GM19438 (cell line): ENCODE data around the gene CST9.
"Not testable (repeated sequence)": the region's sequence is repeated elsewhere in the genome, so short reads cannot be mapped to it uniquely, and the experiment has no call there.

Source experiments
- ATAC-seq: cut with Tn5 transposase; IDR thresholded peaks from one replicate; pipeline ENCODE4 v1.9.1; 2021; ENCODE audit warnings: low read depth; ENCODE audit not compliant: unreplicated experiment

Gene CST9

DNA sequence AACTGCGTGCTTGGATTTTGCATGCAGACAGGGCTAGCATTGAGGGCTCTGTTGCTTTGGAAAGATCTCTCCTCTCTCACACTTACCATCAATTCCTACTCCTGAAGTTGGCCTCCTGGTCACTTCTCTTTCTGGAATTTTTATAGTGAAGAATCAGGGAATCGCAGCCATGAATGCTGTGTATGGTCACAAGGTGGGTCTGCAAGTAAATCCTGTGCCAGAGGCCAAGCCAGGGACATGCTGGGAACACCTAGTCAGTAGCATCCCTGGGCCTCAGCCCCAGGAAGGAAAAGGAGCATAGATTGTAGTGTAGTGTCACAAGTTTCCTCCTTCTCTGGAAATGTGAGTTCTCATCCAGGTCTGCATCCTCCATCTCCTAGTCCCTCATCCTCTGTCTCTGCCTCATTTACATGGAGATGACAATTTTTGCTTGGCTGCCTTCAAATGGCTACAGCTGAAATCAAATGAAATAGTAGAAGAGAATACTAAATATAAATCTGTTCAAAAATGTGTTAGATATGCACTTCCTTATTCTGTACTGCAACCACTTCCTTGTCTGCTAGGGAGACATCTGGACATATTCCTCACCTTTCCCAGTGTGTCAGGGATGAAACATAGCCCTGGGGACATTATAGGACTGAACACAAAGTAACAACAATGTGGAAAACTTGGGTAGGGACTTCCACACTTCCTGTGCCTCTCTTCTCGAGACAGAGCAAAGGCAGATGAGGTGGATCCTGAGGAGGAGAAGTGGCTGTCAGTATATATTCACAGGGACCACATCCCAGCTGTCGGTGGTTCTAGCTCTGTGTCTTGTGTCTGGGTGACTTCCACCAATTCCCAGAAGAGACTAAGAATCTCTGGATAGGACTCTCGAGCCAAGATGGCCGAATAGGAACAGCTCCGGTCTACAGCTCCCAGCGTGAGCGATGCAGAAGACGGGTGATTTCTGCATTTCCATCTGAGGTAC, 17.0 kb downstream of the CST9 start:
- no peak for ATAC-seq

DNA sequence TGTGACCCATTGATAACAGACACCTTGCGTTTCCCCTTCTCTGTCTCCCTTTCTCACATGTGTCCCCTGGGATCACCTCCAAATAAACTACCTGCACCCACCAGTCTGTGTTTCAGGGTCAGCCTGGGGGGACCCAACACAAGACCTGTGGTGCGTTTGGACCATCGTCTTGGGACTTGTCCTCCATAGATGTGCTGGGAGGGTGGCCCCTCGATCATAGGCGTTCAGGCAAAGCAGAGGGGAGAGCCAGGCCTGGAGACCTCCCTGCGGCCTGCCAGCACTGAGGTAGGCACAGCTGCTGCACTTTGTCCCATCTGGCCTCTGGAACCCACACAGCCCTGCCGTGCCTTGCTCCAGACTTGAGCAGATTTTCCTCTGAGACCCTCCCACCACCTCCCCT, 18.1 kb downstream of the CST9 start:
- ATAC-seq, result no peak

DNA sequence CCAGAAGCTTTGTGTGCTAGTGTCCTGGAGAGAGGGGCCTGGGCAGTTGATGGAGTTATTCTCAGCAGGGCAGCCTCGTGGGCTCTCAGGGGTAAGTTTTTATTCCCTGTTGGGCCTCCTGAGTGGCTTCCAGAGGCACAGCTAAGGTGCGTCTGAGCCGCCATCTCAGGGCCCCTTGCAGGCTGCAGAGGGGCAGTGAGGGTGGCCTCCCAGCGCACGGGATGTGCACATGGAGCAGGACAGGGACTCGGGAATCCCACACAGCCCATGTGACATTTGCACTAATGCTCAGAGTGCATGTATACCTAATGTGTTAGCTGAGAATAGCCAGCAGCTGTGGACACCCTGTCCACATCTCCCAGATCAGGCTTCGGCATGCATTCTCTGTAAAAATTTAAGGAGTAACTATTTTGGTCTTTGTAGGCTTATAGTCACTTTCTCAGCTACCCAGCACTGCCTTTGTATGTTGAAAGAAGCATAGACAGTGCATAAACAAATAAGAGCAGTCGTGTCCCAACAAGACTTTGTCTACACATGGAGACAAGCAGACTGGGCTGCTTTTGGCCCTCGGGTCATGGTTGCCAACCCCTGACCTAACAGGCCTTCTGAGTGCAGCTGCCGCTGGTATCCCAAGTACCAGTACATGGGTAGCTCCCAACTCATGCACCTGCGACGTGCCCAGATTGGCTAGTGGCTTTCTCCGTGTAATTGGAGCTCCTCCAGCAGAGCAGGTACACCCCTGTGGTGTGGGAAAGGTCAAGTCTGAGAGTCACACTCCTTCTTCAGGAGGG, 18.8 kb downstream of the CST9 start:
- ATAC-seq, result no peak

DNA sequence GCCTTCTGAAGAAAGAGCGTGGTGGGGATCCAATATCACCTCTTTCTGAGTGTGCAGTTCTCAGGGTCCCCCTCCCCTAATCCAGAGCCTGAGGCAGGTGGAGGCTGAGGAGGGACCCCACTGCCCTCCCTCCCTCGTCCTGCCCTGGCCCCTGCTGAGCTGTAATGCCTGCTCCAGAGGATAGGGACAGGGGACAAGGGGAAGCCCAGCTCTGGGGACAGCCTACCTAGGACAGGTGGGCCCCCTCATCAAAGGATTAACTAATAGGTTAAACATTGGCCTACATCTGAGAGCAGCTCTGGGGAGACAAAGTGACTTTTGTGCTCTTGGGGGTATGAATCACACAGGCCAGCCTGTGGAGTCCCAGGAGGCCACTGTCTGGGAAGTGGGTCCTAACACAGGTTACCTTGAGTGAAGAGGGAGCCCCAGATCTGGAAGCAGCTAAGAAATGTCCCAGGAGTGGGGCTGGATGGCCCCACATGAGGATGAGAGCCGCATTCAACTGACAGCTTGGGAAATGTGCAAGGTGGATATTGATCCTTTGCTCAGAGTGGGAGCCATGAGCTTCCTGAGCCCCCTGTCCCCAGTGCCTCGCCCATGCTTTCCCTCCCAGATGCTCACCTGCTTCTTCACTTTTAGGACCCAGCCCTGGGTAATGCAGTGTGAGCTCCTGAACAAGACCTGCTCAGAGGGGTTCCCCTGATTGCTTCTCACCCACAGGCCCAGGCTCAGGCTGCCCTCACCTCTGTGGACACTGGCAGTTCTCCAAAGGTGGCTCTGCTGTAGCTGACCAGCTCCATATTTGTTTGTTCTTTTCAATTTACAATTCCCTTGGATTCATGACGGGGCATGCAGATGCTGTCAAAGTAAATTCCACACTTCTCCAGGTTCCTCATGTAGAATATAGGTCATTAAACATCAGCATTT, 19.6 kb downstream of the CST9 start:
- ATAC-seq, result no peak

DNA sequence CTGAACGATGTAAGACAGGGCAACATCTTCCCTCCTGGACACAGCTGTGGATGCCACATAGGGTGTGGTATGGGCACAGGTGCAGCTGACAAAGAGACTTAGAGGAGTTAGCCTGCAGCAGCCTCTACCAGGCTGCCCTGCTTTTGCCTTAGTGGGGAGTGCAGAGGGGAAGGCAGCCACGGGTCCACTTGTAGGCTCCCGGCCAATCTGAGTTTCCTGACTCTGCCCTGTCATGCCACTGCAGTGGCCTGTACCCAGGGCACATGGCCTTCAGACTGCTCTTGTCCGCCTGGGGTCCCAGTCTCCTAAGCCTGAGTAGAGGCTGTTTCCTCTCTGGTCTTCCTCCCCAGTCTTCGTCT, 20.3 kb downstream of the CST9 start:
- ATAC-seq, result no peak

DNA sequence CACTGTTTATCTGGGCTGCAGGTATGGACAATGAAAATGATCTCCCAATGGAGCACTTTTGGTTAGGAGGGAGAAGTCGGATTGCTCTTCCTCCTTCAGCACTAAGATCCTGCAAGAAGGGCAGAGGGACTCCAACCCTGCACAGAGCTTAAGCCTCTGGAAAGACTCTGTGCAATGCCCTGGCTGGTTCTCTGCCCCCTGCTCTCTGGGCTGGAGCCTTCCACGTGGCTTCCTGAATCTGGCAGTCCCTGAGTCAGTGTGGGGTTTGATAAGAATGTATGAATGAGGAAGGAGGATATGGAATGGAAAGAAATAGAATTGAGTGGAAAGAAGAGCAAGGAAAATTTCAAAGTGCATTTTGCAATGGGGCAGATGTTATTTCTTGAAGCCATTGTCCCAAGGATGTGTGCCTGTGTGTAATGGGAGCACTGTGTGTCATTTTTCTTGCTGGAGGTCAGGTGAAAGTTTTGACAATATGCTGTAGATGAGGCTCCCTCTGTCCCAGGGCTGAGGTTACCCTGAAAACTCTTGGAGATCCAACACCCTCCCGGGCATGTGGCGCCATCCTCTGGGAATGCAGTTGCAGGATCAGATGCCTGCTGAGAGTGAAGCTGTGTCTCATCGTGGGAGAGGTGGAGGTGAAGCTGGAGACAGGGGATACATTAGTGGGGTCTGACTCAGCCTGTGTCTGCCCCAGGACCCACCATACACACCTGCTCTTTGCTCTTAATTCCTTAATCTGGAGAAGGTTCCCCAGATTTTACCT, 21.1 kb downstream of the CST9 start:
- no peak for ATAC-seq

DNA sequence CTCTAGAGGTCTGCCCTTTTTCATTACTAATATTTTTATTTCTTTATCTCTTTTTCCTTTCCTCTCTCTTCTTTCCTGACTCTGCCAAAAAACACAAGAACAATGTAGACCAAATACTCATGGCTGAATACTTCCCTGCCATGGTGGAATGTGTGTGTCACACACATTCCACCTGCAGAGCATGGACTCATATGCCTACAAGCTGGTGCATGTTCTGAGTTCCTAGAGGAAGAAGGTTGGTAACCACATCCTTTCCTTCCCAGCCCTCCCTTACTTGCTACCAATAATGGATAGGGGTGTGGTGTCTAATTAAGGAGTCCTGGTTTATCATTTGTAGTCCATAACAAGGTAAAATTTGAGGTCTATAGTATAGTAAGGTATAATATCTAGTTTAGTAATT, 22.2 kb downstream of the CST9 start:
- no peak for ATAC-seq

DNA sequence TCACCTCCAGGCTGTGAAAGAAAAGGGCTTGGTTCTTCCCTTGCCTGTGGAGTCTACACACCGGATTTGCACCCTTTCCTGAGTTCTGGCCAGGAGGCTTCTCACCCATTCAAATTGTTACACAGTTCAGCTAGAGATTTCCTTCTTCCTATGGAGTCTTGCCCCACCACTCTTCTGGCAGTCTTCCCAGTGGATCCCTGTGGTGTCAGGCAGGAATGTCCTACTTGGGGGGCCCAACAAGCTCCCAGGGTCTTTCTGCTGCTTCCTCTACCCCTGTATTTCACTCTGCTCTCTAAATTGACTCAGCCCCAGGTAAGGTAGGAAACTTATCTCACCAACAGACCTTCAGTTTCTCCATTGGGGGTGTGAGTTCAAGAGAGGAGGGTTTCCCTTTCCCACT, 23.4 kb downstream of the CST9 start:
- ATAC-seq, result no peak

DNA sequence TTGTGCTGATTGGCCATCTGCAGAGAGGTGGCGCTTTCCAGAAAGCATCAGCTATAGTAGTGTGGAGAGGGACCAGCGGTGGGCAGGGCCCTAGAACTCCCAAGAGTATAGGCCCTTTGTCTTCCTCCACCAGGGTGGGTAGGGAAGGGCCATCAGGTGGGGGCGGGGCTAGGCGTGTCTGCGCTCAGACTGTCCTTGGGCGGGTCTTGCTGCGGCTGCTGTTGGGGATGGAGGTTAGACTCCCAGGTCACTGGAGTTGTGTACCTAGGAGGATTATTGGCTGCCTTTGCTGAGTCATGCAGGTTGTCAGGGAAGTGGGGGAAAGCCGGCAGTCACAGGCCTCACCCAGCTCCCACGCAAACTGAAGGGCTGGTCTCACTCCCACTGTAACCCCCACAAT, 23.9 kb downstream of the CST9 start:
- ATAC-seq, result not testable (repeated sequence)

DNA sequence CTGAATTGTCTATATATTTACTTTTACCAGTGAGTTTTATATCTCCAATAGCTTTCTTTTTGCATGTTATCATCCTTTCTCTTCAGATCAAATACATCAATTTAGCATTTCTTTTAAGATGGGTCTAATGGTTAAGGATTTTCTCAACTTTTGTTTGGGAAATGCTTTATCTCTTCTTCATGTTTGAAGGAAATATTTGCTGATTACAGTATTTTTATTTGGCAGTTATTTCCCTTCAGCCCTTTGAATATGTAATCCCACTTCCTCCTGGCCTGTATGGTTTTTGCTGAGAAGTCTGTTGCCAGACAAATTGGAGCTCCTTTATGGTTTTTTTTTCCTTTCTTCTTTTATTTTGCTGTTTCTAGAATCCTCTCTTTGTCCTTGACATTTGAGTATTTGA, 30.7 kb downstream of the CST9 start:
- ATAC-seq, result no peak

DNA sequence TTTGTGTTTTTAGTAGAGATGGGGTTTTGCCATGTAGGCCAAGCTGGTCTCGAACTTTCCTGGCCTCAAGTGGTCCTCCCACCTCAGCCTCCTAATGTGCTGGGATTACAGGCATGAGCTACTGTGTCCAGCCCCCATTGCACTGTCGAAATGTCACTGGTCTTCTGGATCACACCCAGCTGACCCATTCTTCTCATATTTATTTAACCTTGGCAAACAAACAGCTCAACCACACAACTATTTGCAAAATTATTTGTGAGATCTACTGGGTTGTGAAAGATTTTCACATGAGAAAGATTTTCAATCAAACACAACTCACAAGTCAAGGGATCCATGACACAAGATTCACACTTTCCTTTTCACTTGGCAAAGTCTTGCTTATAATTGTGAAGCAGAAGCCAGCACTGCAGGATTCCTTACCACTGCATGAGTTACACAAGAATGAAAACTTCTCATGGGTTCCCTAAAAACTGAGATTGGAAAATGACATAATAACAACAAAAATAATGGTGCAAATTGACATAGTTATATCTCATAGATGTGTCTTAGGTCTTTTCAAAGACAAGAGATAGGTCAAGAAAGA, 35.4 kb downstream of the CST9 start:
- ATAC-seq, result no peak

DNA sequence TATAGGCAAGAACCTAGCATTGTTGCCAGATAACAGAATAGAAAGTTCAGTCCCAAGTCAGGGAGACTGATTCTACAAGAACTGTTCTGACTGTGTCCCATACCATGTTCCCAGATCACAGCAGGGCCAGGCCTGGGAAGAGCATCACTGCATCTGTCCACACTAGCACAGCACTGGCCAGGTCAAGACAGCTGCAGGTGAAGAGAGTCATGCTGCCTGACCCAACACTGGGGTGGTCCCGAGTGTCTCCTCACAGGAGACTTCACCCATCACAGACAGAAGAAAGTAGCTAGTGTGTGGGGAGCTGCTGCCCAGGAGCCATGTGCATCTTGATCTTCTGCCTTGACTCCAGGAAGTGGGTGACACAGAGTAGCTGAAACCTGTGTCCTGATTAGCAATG, 36.1 kb downstream of the CST9 start:
- ATAC-seq, result no peak

DNA sequence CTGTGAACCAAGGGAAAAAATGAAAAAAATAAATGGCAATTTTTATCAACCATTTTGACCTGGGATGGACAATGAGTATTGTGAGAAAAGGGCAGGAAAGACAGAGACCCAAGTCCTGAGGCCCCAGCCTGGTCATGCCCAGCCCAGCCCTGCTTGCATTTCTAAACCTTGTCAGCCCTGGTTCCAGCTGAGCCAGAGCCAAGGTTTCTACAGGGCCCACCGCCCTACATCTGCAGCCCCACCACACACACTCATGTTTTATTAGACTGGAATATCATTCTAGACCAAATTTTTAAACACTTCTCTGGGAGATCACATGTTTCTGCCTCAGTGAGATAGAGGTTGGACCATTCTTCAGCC, 36.8 kb downstream of the CST9 start:
- no peak for ATAC-seq

DNA sequence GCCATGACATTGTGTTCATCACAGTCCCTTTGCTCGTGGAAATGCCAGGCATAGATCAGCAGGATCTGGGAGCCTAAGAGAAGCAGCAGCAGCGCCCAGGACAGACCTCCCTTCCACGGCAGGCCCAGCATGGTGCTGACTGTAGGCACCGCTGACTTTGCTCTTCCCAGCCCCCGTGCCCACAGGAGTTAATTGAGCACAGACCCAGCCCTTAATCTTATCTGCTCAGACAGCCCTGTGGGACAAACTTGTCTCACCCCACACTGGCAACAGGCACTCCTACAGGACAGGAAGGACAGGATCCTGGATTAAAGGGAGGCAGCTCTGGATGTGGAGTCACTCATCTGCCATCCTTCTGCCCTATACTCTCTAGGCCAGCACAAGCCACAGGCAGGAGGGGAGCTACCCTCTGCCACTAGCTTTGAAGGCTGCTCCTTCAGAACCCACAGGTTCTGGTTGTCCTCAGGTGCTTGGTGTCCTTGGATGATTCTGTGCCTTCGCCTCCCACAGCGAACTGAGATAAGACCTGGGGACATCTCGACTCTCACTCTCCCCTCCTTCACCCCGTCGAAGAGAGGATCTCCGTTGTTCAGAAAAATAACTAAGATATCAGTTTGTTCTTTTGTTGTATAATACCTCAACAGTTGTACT, 37.3 kb downstream of the CST9 start, which contains the start of gene CST9L:
TSS of gene CST9L (minus strand) at position 165 of the 651 bp plus-strand sequence. CDS start at position 131, 34 bp downstream.
- ATAC-seq, result no peak

DNA sequence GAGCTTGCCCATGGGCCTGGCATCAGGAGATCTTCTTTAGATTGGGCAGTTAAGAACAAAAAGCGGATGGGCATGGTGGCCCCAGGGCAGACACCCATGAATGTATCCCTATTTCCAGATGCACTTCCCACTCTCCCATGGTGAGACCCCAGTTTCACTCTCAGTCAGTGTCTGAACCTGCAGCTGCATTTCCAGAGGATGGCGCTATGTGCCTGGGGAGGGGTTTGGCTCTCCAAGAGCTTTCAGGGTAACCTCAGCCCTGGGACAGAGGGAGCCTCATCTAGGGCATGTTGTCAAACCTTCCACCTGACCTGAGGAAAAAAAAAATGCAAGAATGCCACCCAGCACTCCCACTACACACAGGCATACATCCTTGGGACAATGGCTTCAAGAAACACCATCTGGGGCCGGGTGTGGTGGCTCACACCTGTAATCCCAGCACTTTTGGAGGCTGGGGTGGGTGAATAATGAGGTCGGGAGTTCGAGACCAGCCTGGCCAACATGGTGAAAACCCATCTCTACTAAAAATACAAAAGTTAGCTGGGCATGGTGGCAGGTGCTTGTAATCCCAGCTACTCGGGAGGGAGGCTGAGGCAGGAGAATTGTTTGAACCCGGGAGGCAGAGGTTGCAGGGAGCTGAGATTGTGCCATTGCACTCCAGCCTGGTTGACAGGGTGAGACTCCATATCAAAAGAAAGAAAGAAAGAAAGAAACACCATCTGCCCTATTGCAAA, 39.4 kb downstream of the CST9 start:
- no peak for ATAC-seq

DNA sequence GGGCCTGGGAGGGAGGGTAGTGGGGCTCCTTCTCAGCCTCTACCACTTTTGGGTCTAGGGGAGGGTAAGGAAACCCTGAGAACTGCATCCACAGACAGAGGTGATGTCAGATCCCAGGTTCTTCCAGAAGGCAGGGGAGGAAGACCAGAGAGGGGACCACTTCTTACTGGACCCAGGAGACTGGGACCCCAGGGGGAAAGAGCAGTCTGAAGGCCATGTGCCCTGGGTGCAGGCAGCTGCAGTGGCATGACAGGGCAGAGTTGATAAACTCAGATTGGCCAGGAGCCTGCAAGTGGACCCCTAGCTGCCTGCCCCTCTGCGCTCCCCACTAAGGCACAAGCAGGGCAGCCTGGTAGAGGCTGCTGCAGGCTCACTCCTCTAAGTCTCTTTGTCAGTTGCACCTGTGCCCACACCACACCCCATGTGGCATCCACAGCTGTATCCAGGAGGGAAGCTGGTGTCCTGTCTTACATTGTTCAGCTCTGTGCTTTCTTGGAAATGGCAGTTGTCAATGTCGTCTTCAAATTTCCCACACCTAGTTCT, 40.1 kb downstream of the CST9 start:
- no peak for ATAC-seq

DNA sequence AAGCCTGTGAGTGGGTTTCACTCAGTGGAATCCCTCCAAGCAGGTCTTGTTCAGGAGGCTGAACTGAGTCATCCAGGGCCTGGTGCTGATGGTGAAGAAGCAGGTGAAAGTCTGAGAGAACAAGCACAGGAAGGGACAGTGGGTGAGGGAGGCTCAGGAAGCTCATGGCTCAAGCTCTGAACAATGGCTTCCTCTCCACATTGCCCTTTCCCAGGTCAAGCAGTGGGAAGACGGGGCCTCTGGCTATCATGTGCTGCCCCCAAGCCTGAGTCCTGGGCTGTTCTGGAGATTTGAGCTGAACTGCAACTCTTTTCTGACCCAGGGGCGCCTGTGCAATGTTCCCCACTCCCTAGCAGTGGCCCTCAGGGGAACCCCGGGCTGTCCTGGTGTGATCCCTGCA, 40.8 kb downstream of the CST9 start:
- ATAC-seq, result no peak

DNA sequence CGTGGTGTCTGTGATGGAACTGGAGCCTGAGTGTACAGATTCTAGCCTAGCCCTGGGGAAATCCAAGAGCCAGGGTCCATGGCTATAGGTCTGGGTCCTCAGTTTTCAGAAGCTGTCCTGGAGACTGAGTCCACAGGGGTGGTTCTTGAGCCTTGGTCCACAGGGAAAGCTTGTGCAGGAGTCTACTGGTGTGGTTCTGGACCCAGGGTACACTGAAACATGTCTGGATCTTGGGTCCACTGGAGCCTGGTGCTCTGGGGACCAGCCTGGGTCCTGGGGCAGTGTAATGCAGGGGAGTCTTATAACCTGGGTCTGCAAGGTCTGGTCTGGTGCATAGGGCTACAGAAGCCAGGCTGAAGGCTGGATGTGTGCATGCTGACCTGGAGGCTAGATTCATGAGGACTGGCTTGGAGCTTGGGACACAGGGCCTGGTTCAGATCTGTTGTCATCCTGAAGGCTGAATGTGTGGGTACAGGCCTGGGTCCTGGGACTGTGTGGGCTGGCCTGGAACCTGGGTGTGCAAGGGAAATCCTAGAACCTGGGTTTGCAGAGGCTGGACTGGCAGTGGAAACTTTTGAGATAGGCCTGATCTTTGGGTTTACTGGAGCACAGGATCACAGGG, 42.9 kb downstream of the CST9 start:
- no peak for ATAC-seq
